Measurements from ENCODE around the gene SGK1. TPM values are rescaled to one million over a fixed set of nuclear protein-coding genes. Genes with fewer than 3 reads are reported as not detected.

The SGK1 gene
- 100 to 1,000 TPM in 1 of 2 donors, 10 to 100 TPM in 1; 63.5 to 728 TPM for total RNA-seq
- long read RNA-seq, transcript SGK1-203 (11 exons, 2,414 nt), result minor isoform, 54 of 607 reads
- long read RNA-seq, transcript SGK1-223 (12 exons, 1,850 nt), result minor isoform, 114 of 607 reads
- long read RNA-seq, transcript SGK1-201 (12 exons, 2,401 nt), result major isoform, 145 of 607 reads
- long read RNA-seq, transcript SGK1-205 (12 exons, 2,686 nt), result minor isoform, 19 of 607 reads
- long read RNA-seq, partial matches to known transcripts, result 219 of 607 reads
- long read RNA-seq, other reads (novel, unspliced or antisense), result 44 of 607 reads

DNA sequence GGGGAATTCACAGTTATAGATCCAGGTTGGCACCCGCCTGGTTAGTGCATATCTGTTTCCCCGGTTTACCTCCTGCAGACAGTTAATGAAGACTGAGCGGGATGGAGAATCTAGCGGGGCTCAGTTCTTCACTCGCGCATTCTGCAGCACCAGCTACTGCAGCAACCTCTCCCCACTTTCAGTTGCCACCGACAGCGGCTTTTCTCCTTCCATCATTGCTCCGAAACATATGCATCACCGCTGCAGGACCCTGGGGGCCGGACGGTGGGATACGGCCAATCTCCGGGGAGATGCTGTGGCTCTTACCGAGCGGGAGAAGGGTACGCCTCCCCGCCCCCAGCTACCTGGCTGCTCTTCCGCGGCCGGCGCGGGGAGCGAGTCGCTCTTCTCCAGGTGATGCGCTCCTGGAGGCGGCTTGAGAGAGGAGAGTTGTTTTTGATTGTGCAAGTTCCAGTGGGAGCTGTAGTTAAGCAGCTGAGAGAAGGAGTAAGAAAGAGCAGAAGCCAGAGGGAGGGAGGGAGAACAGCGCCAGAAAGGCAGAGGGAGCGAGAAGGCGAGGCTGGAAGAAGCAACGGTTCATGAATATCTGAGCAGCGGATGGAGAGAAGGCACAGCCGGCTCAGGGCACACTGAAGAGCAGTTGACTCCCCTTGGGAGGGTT lies at the start of gene SGK1:
Gene SGK1, minus strand, starts transcription at position 642 of the 661 bp plus-strand sequence. CDS start 652 bp downstream, outside the sequence.
- DNase-seq (no peak), ATAC-seq (no peak)
- intact Hi-C loops (cut with DNase I, micrococcal nuclease), result no loop called here

DNA sequence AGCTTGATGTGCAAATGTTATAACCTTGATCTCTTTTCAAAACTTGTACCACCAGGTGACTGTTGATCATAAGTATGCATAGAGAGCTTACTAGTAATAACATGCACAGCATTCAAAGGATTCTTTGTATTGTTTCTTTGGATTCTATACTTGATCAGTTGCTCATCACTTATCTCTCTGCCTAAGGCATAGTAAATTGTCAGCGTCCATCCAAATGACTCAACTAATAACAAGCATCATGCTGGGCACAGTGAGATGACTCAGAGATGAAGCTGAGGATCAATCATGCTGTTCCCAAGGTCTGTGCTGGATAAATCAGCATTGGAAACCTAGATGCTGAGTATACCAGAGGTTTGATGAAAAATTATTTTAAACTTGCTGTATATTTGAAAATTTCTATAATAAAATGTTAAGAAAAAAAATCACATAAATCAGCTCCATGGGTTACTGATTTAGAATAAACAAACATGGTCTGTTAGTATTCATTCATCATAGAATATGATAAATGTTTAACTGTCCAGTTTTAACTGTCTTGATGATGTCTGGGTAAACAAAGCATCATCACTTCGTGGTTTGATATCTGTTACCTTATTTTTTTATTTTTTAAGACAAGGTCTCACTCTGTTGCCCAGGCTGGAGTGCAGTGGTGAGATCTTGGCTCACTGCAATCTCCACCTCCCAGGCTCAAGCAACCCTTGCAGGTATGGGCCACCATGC lies 45.6 kb upstream of the SGK1 start:
- no peak for DNase-seq
- intact Hi-C loops (cut with DNase I, micrococcal nuclease), result no loop called here
- ATAC-seq, result no peak

DNA sequence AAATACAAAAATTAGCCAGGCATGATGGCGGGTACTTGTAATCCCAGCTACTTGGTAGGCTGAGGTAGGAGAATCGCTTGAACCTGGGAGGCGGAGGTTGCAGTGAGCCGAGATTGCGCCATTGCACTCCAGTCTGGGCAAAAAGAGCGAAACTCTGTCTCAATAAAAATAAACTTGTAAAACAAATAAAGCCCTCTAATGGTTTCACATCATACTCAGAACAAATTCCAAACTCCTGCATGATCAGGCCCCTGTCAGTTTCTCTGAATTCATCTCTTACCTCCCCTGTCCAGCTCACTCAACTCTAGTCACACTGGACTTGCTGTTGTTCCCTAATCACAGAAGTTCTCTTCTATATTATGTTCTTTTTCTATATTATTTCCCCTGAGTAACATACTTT lies 43.1 kb upstream of the SGK1 start:
- ATAC-seq (no peak), DNase-seq (no peak)
- intact Hi-C loops (cut with DNase I, micrococcal nuclease), result no loop called here

DNA sequence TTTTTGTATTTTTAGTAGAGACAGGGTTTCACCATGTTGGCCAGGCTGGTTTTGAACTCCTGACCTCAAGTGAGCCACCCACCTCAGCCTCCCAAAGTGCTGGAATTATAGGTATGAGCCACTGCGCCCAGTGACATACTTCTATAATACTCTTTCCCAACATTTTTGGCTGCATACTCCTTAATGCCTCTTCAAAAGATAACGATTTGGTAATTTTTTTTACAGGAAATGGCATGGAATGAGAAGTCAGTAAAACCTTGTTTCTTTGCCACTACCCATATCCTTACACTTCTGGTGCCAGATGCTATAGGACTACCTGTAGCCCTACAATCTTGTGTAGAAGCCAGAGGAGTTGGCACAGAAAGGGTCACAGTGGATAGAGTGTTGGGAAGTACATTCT lies 41.4 kb upstream of the SGK1 start:
- ATAC-seq (no peak), DNase-seq (no peak)
- intact Hi-C loops (cut with DNase I, micrococcal nuclease), result no loop called here

DNA sequence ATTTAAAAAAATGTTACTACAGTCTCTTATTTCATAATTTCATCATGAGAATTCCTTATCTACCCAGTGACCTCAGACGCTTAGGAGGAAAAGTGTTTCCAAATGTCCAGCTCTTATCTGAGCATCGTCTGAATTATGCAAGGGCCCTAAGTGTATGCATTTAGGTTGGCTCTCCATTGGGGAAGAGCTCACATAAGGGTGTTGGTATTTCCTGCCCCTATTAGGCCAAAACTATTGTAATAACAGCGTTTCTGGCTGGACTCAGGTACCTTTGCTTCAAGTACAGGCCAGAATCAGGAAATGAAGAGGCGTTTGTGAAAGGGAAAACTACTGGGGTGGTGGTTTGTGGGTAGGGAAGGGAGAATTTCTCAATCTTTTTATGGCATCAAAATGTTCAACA lies 40.4 kb upstream of the SGK1 start:
- ATAC-seq, result no peak
- DNase-seq, result no peak
- intact Hi-C loops (cut with DNase I, micrococcal nuclease), result no loop called here

DNA sequence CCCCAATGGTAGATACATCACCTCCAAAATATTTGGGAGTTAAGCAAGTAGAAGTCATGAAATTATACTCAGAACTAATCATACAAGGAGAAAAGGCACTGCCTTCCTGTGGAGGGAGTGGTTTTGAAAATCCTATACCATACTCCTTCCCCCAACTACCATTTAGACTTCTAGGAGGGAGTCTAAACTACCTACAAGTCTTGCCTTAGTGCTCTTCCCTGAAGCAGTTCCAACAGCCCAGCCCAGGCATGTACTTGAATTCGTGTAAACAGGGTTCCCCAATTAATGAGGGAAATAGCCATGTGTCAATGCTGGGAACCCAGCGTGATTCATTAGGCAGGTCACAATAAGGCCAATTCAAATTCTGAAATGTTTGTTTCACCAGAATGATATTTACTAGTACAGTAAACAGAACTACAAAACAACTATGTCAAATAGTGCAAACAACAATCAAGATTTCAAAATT lies 39.1 kb upstream of the SGK1 start:
- ATAC-seq (no peak), DNase-seq (no peak)
- intact Hi-C loops (cut with DNase I, micrococcal nuclease), result no loop called here

DNA sequence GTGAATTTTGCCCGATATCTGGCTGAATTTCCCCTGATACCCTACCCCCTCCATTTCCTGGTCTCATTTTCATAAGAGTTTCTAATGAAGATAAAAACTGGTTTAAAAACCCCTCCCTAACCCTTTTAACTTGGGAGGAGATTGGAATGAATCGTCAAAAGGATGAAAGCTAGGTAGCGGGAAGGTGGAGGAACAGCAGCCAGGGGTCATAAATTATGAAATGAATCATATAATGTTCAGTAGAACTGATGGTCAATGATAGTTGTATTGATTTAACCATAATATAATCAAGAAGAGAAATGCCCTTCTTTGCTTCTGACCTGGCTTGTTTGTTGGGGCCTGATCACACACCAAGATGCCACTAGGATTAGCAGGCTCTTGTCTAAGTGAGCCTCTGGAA lies 38.5 kb upstream of the SGK1 start:
- intact Hi-C loops (cut with DNase I, micrococcal nuclease), result no loop called here
- no peak for ATAC-seq
- no peak for DNase-seq

DNA sequence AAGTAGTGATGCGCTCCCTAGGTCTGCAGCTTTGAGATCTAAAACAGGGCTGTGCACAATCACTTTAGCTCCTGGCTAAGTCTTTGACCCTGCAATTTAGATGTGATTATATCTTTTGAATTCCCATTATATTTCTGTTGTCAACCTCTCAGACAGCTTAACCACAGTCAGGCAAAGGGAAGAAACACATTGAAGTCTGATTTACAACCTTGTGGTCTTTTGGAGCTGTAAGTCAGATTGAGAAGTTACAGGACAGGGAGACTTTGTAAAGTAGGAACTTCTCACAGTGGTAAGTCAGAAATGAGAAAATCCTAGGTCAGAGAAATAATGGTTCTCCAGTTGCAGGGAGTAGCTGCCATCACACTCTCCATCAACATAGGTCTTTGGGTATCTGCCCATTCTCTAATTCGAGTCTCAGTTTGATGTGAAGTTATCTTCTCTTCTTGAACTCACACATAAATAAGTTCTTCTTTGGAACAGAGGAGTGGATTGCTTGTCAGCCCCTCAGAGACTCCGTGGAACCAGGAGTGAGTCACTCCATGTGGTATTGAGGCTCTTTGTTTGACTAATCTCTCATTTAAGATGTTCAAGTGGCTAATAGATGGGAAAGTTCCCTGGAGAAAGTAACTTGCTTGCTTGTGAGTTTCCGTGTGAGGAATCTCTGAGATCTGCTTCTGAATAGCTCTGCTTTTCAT lies 35.0 kb upstream of the SGK1 start:
- no peak for DNase-seq
- intact Hi-C loops (cut with DNase I, micrococcal nuclease), result no loop called here
- ATAC-seq, result no peak

DNA sequence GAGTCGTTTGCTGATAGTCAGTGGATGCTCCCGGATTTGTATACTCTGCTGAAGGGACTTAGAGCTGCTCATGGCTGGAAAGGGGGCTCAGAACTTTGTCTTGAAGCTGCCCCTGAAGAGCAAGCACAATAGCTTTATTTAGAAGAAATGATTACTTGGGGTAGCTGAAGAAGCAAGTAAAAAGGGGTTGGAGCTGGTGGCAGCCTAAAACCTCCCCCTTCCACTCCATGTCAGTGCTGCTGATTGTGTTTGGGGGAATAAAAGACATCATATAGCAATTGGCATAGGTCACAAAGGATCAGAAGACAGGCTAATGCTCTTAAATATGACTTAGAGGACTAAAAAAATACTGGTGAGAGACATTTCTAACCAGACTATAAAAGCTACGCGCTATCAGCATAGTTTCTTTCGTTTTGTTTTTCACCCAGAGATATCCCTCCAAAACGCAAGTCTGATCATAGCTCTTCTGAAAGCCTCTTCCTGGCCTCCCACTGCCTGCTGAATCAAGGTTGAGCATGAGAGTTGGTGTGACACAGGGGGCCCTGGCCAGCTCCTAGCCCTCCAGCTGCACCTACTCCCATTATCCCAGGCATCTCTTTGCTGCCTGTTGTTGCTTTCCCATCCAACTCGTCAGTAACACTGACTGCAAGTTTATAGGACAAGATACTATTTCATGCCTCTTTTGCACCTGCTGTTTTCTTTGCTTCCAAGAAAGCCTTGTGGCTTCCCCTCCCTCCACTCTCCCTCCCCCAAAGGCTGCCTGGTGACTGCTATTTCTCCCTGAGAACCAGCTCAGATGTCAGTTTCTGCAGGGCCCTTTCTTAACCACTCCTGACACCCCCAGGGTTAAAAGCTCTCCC lies 33.9 kb upstream of the SGK1 start:
- no peak for DNase-seq
- ATAC-seq, result no peak
- intact Hi-C loops (cut with DNase I, micrococcal nuclease), result no loop called here

DNA sequence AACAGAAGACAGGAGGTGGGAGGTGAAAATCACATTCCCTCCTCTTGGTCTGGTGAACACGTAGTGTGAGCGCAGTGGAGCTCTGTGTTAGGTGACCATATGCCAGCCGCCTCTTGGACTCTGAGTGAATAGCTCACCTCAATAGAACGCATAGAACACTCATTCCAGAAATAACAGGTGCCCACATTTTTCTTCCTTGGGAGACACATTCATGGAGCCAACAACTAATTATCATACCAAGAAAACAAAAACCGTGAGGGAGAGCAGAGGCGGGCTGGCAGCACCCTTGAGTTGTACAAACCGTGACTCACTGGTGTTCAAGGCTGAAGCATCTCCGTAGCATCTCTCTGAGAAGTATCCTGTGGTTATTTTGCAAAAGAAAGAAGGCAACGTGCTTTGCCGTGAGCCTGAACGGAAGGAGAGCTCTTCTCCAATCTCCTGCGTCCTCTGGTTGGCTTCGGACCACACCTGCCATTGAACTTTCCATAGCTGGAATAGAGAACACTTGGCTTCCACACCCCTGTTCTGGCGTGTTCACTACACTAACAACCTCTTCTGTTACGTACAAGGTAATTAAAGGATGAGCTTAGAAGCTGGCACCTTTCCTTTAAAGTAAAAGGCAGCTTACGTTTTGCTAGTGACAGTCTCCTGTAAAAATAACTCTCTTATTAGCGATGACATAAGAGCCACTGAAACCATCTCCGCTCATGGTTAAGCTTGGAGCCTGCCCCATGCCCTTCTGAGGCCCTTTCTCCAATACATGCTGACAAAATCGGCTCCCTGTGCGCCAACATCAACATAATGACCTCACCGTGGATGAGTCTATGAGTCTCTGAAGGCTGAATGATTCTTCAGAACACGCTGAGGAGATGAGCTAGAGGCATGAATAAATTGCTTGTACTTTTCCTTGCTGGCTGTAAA lies 30.2 kb upstream of the SGK1 start:
- ATAC-seq, result no peak
- DNase-seq, result no peak
- intact Hi-C loops (cut with DNase I, micrococcal nuclease), result no loop called here

DNA sequence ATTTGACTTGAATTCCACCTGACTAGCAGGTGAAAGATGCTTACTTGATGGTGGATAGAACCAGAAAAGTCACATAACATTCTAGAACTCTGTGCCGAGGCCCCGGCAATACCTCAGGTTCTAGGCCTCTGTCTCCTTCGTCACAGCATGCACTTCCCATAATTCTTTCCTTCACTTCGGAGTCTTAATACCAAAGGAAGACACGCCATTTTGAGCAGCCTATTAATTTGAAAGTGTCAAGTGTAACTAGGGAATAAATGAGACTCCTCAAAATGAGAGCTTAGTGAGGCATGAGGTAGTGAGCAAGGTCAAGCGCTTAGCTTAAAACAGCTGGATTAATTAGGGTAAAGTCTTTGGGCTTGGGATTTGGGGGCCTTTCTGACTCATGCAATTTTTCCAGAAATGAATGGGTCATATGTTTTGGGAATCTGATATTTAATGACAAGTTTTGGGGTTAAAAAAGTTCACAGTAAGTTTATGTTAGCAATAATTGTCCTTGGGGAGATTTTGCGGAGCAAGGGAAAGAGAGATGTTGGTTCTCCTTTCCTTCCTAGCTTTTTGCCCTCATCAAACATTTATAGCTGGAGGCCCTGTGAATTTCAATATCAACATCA lies 29.1 kb upstream of the SGK1 start:
- intact Hi-C loops (cut with DNase I, micrococcal nuclease), result no loop called here
- no peak for ATAC-seq

DNA sequence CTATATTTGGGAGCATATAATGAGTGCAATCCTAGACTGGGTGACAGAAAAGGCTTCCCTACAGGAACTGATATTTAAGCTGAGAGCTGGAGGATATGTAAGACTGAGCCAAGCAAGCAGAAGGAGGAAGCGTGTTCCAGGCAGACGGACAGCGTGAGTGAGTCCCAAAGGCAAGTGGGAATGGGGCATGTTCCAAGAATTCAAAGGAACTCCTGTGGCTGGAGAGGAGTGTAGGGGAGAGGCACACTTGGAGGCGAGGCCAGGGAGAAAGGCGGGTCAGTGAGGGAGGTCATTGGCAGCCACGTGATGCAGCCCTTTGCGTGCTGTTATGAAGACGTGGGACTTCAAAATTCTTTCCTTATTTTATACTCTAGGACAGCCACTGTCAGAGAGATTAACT lies 27.9 kb upstream of the SGK1 start:
- intact Hi-C loops (cut with DNase I, micrococcal nuclease), result no loop called here
- DNase-seq (no peak), ATAC-seq (no peak)

More for the DNA sequence above, 29.1 kb upstream of the SGK1 start:
- DNase-seq, result no peak

DNA sequence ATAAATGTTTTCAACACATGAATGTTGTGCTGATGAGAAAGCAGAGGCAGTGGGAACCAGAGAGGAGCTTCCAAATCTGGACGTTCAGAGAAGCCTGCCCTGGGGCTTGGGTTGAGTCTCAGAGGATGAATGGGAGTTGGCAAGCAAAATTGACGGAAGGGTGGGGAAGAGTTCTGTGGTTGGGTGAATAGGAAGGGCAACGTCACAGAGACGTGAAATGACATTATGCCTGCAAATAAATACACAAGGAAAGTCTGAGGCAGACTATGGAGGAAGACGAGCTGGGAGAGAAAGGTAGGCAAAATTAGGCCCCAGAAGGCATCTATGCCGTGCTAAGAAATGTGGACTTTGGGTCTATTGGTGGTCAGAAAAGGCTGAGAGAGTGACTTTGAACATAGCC lies 25.2 kb upstream of the SGK1 start:
- DNase-seq (no peak), ATAC-seq (no peak)
- intact Hi-C loops (cut with DNase I, micrococcal nuclease), result no loop called here

DNA sequence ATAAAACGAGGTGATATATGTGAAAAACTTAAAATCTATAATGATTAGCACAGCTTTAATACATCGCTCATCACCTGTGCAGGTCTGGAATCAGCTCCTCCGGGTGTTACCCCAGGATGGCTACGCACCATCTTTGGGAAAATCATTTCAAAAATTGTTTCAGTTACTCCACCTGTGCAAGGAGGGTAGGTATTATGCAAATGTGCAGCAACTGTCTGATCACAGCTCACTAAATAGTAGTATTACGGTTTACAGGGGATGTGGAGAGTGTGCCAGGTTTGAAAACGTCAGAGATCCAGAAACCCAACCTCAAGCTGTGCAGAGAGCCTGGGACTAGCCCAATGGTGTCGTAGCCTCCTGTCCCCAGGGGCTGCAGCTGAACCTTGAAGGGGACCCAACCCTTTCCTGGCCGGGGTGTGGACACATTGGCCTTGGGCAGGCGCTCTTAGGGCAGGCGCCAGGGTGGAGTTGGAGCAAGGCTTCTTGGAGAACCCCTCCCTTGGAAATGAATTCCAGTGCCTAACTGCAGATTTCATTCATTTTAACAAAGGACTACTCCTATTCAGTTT lies 24.2 kb upstream of the SGK1 start:
- intact Hi-C loops (cut with DNase I, micrococcal nuclease), result no loop called here
- DNase-seq (no peak), ATAC-seq (no peak)

DNA sequence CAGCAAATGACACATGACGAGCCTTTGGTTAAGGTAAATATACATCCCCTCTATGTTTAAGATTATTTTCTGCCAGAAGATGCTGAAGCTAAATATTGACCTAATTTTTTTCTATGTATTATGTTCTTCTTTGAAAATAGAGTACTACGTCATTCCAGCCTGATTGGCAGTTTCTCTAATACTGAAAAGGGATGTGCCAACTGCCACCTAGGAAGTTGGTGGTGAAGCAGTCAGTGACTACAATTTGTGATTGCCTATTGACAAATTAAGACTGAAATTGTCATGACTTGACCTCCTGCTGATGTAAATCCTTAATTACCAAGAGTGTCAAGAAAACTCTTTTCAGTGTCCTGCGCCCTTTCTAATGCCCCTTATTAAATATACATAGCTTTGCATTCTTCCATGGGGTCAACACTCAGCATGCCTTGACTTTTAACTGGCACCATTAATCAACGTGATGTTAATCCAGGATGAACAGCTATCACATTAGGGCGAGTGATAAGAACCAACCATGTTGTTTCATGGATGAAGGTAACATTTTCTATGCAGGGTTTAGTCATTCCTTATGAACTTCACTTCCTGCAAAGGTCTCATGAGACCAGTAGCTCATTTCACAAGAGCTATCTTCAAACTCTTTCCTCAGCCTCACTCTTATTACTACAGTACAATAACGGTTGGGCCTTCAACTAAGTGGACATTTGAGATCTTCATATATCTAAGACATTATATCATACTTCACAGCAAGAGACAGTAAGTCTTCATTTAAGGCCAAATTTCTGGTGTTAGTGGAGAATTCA lies 22.5 kb upstream of the SGK1 start:
- ATAC-seq, result no peak
- no peak for DNase-seq
- intact Hi-C loops (cut with DNase I, micrococcal nuclease), result no loop called here

DNA sequence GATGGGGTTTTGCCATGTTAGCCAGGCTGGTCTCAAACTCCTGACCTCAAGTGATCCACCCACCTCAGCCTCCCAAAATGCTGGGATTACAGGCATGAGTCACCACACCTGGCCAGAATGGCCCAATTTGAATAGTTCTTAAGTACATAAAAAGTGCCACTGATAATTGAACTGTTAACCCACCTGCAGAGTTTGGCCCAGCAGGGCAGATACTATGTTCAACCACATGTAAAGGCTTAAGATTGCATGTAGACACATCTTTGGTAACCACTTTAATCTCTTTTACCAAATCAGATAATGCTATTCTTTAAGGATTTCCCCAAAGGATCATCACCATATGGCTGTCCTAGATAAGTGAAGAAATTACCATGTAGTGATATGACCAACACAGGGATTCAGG lies 21.3 kb upstream of the SGK1 start:
- no peak for ATAC-seq
- DNase-seq, result no peak
- intact Hi-C loops (cut with DNase I, micrococcal nuclease), result no loop called here

Measured in left colon (tissue), 2 donors.